GM23338 (cell line): ENCODE results near the gene TSPEAR. TPM values are rescaled to one million over a fixed set of nuclear protein-coding genes. Genes with fewer than 3 reads are reported as not detected.

Experiments
- ATAC-seq: fragments of 200-7000 bp; cut with Tn5 transposase; 3 replicates; pipeline ENCODE4 v1.9.1; 2020
- DNase-seq: peaks from one replicate; pipeline ENCODE4 v3.0.0-alpha.2; 2015; ENCODE audit warnings: low spot score
- H2AFZ ChIP-seq: fragments of 200-600 bp; sonication (generic); 2 replicates; pipeline ENCODE4 v1.8.0; 2016; ENCODE audit warnings: antibody characterized with exemption, mild to moderate bottlenecking, moderate library complexity
- H3F3A ChIP-seq: fragments of 200-600 bp; sonication (generic); replicated peaks from 2 replicates; pipeline ENCODE4 v1.8.0; 2017; ENCODE audit warnings: antibody characterized with exemption, mixed run types, low read depth
- H3K27ac ChIP-seq: fragments of 200-600 bp; sonication (generic); 2 replicates; pipeline ENCODE4 v1.6.1; 2016; ENCODE audit warnings: low read depth
- H3K27me3 ChIP-seq: fragments of 200-600 bp; sonication (generic); 2 replicates; pipeline ENCODE4 v1.8.0; 2016; ENCODE audit warnings: mild to moderate bottlenecking, mixed run types, moderate library complexity; ENCODE audit not compliant: insufficient read depth
- H3K36me3 ChIP-seq: fragments of 200-600 bp; sonication (generic); 2 replicates; pipeline ENCODE4 v1.8.0; 2016; ENCODE audit warnings: mild to moderate bottlenecking; ENCODE audit not compliant: insufficient read depth
- H3K4me1 ChIP-seq: fragments of 200-600 bp; sonication (generic); 2 replicates; pipeline ENCODE4 v1.8.0; 2016; ENCODE audit warnings: mild to moderate bottlenecking, moderate library complexity; ENCODE audit not compliant: insufficient read depth
- H3K4me2 ChIP-seq: fragments of 200-600 bp; sonication (generic); 2 replicates; pipeline ENCODE4 v1.7.1; 2017; ENCODE audit warnings: mixed run types
- H3K4me3 ChIP-seq: fragments of 200-600 bp; sonication (generic); 2 replicates; pipeline ENCODE4 v1.6.1; 2016; ENCODE audit warnings: mixed run types
- H3K79me2 ChIP-seq: fragments of 200-600 bp; sonication (generic); replicated peaks from 2 replicates; pipeline ENCODE4 v1.8.0; 2017; ENCODE audit warnings: mild to moderate bottlenecking; ENCODE audit not compliant: insufficient read depth
- H3K9me2 ChIP-seq: fragments of 200-600 bp; sonication (generic); 2 replicates; pipeline ENCODE4 v1.8.0; 2017; ENCODE audit not compliant: insufficient read depth
- H4K20me1 ChIP-seq: fragments of 200-600 bp; sonication (generic); replicated peaks from 2 replicates; pipeline ENCODE4 v1.8.0; 2017; ENCODE audit warnings: mild to moderate bottlenecking; ENCODE audit not compliant: insufficient read depth
- H3K27ac Mint-ChIP-seq: 2 replicates; pipeline ENCODE4 v1.8.0; 2020; ENCODE audit warnings: inconsistent platforms, mild to moderate bottlenecking, moderate library complexity, mixed read lengths
- H3K27me3 Mint-ChIP-seq: 3 replicates; pipeline ENCODE4 v1.8.0; 2022; ENCODE audit warnings: low read depth, mild to moderate bottlenecking, moderate library complexity, mixed read lengths, inconsistent platforms; ENCODE audit not compliant: insufficient read depth, poor library complexity
- H3K36me3 Mint-ChIP-seq: 3 replicates; pipeline ENCODE4 v1.8.0; 2021; ENCODE audit warnings: low read depth, mild to moderate bottlenecking, inconsistent platforms, moderate library complexity, mixed read lengths
- H3K4me1 Mint-ChIP-seq: 3 replicates; pipeline ENCODE4 v1.8.0; 2020; ENCODE audit warnings: mild to moderate bottlenecking, inconsistent platforms, mixed read lengths
- H3K4me3 Mint-ChIP-seq: 3 replicates; pipeline ENCODE4 v1.8.0; 2021; ENCODE audit warnings: moderate library complexity, mild to moderate bottlenecking, inconsistent platforms, mixed read lengths
- H3K9me3 Mint-ChIP-seq: 3 replicates; pipeline ENCODE4 v1.8.0; 2020; ENCODE audit warnings: moderate library complexity, mild to moderate bottlenecking, inconsistent platforms, mixed read lengths
- CREB1 ChIP-seq: fragments of 250-450 bp; sonication (Bioruptor Pico); IDR thresholded peaks from 2 replicates; pipeline ENCODE4 v1.5.0; 2020; ENCODE audit warnings: low read depth, mild to moderate bottlenecking, moderate library complexity
- EZH2 ChIP-seq: fragments of 200-600 bp; sonication (generic); IDR thresholded peaks from one replicate; pipeline ENCODE4 v1.8.0; 2017; ENCODE audit warnings: antibody characterized with exemption, mild to moderate bottlenecking, low read depth; ENCODE audit not compliant: unreplicated experiment
- EZH2phosphoT487 ChIP-seq: fragments of 200-600 bp; sonication (generic); IDR thresholded peaks from one replicate; pipeline ENCODE4 v1.8.1; 2018; ENCODE audit warnings: antibody characterized with exemption; ENCODE audit not compliant: unreplicated experiment
- JUNB ChIP-seq: IDR thresholded peaks from one replicate; pipeline ENCODE4 v1.6.1; 2016; ENCODE audit warnings: antibody characterized with exemption; ENCODE audit not compliant: unreplicated experiment
- POLR2AphosphoS5 ChIP-seq: IDR thresholded peaks from 2 replicates; pipeline ENCODE4 v1.6.1; 2016; ENCODE audit warnings: antibody characterized with exemption, low read depth
- REST ChIP-seq: IDR thresholded peaks from one replicate; pipeline ENCODE4 v1.6.1; 2018; ENCODE audit warnings: antibody characterized with exemption; ENCODE audit not compliant: unreplicated experiment
- ZNF114 ChIP-seq: fragments of 250-450 bp; sonication (Bioruptor Pico); IDR thresholded peaks from 2 replicates; pipeline ENCODE4 v1.5.0; 2020; ENCODE audit warnings: mild to moderate bottlenecking, moderate library complexity
- ZNF331 ChIP-seq: fragments of 250-450 bp; sonication (Bioruptor Pico); IDR thresholded peaks from 2 replicates; pipeline ENCODE4 v1.5.0; 2020; ENCODE audit warnings: low read depth, mild to moderate bottlenecking, moderate library complexity
- polyA plus RNA-seq: library from polyadenylated mRNA; unstranded; fragments of >200 nt; fragmentation: Nextera tagmentation; extraction: Ambion mirVana; gene quantifications from 2 replicates; pipeline ENCODE4 v1.2.1, GENCODE V29; 2016
- total RNA-seq: library from RNA; depleted of rRNA; stranded (reverse); fragments of >200 nt; shearing (Covaris generic); gene quantifications from 2 replicates; pipeline ENCODE4 v1.2.3, GENCODE V29; 2014
- TF ChIP-seq, protein P1 (sequence below), 2 experiments: fragments of 200-600 bp in 1 of 2; sonication (generic) in 1 of 2; conservative IDR thresholded peaks; 2 replicates each; pipeline versions ENCODE4 v1.5.1 to v1.6.1; 2016 to 2017; ENCODE audit warnings: antibody characterized with exemption in 2 of 2, low read depth in 2 of 2, mild to moderate bottlenecking in 2 of 2, moderate library complexity in 1 of 2
- TF ChIP-seq, protein P2 (sequence below): fragments of 250-450 bp; sonication (Bioruptor Pico); IDR thresholded peaks from 2 replicates; pipeline ENCODE4 v1.5.0; 2020; ENCODE audit warnings: mild to moderate bottlenecking, moderate library complexity

Gene TSPEAR
- total and polyA plus RNA-seq, 2 experiments from 2014 or later = 0.35 to 0.92 TPM

DNA sequence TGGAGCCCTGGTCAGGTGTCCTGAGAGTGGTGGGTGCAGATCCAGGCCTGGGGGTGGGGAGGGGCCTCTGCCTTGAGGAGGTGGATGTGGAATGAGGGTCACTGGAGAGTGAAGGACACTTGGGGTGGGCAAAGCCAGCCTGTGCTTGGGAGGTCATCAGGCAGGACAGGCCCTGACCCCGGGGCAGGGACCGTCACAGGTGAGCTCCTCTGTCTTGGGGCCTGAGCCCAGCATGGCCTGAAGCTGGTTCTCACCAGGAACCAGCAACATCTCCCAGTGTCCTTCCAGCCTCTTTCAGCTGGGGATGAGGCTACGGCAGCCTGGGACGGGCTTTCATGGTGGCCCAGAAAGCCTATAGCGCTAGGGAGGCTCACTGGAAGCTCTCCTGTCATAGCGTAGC is 159.2 kb downstream of the TSPEAR start:
- H4K20me1 ChIP-seq = no peaks in the 10 kb centered on the region
- no peaks in the 10 kb centered on the region for H3K79me2 ChIP-seq
- ATAC-seq = no peak
- TF ChIP-seq, protein P1, sequence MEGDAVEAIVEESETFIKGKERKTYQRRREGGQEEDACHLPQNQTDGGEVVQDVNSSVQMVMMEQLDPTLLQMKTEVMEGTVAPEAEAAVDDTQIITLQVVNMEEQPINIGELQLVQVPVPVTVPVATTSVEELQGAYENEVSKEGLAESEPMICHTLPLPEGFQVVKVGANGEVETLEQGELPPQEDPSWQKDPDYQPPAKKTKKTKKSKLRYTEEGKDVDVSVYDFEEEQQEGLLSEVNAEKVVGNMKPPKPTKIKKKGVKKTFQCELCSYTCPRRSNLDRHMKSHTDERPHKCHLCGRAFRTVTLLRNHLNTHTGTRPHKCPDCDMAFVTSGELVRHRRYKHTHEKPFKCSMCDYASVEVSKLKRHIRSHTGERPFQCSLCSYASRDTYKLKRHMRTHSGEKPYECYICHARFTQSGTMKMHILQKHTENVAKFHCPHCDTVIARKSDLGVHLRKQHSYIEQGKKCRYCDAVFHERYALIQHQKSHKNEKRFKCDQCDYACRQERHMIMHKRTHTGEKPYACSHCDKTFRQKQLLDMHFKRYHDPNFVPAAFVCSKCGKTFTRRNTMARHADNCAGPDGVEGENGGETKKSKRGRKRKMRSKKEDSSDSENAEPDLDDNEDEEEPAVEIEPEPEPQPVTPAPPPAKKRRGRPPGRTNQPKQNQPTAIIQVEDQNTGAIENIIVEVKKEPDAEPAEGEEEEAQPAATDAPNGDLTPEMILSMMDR (conservative IDR thresholded peaks at IDR 0.05; ENCODE audit: low read depth in 2 of 2) = no peak
- TF ChIP-seq EZH2 = no peak
- no peak for TF ChIP-seq REST
- TF ChIP-seq ZNF114 (CRISPR knock-in tag) = no peak
- TF ChIP-seq CREB1 (CRISPR knock-in tag) = no peak
- no peak for TF ChIP-seq JUNB
- H3K9me3 Mint-ChIP-seq = peaks cover 4% of the 10 kb centered on the region
- H3K27ac Mint-ChIP-seq = no peak overlapping the region
- H3K4me1 Mint-ChIP-seq = peaks cover 49% of the 10 kb centered on the region
- H3K27me3 Mint-ChIP-seq = peaks cover 19% of the 10 kb centered on the region
- H3K9me2 ChIP-seq = no peaks in the 10 kb centered on the region
- H3K4me1 ChIP-seq = peaks cover 28% of the 10 kb centered on the region
- no peaks in the 10 kb centered on the region for H3K27me3 ChIP-seq
- H2AFZ ChIP-seq = no peak overlapping the region
- H3K27ac ChIP-seq = no peak overlapping the region
- no peak overlapping the region for H3K4me3 Mint-ChIP-seq
- no peak overlapping the region for H3K4me3 ChIP-seq
- DNase-seq = no peak
- 0 out of 2 replicates have a peak, but pooled peaks cover 2% of the 10 kb centered on the region for H3F3A ChIP-seq
- H3K36me3 Mint-ChIP-seq = peaks cover 7% of the 10 kb centered on the region
- H3K36me3 ChIP-seq = no peaks in the 10 kb centered on the region
- no peak overlapping the region for H3K4me2 ChIP-seq

- no peak within 1 kb of the TSS for H3K27ac ChIP-seq
- no peaks in the 10 kb centered on the region; the same call in 1 of the 2 replicates for H3K36me3 ChIP-seq
- no peak within 1 kb of the TSS for H2AFZ ChIP-seq
- Mint-ChIP-seq H3K36me3 (peaks cover 13% of the 10 kb centered on the region), H3K4me3 (no peak within 1 kb of the TSS), H3K27ac (peak within 1 kb of the TSS; percentile 51; the same call in 1 of the 2 replicates), H3K27me3 (peaks cover 22% of the 10 kb centered on the region), H3K4me1 (peaks cover 47% of the 10 kb centered on the region), H3K9me3 (peaks cover 11% of the 10 kb centered on the region)
- no peaks in the 10 kb centered on the region for H4K20me1 ChIP-seq
- H3K79me2 ChIP-seq = no peaks in the 10 kb centered on the region
- no peaks in the 10 kb centered on the region for H3K27me3 ChIP-seq
- H3K4me1 ChIP-seq = peaks cover 25% of the 10 kb centered on the region
- H3K4me3 ChIP-seq = no peak within 1 kb of the TSS
- H3K4me2 ChIP-seq = no peak within 1 kb of the TSS
- no peaks in the 10 kb centered on the region for H3K9me2 ChIP-seq
- ATAC-seq (no peak), DNase-seq (no peak)
- 0 out of 2 replicates have a peak, but pooled peaks cover 2% of the 10 kb centered on the region for H3F3A ChIP-seq
- TF ChIP-seq EZH2phosphoT487 (no peak), ZNF331 (CRISPR knock-in tag) (no peak), ZNF114 (CRISPR knock-in tag) (no peak), POLR2AphosphoS5 (no peak)
- TF ChIP-seq, protein P2, sequence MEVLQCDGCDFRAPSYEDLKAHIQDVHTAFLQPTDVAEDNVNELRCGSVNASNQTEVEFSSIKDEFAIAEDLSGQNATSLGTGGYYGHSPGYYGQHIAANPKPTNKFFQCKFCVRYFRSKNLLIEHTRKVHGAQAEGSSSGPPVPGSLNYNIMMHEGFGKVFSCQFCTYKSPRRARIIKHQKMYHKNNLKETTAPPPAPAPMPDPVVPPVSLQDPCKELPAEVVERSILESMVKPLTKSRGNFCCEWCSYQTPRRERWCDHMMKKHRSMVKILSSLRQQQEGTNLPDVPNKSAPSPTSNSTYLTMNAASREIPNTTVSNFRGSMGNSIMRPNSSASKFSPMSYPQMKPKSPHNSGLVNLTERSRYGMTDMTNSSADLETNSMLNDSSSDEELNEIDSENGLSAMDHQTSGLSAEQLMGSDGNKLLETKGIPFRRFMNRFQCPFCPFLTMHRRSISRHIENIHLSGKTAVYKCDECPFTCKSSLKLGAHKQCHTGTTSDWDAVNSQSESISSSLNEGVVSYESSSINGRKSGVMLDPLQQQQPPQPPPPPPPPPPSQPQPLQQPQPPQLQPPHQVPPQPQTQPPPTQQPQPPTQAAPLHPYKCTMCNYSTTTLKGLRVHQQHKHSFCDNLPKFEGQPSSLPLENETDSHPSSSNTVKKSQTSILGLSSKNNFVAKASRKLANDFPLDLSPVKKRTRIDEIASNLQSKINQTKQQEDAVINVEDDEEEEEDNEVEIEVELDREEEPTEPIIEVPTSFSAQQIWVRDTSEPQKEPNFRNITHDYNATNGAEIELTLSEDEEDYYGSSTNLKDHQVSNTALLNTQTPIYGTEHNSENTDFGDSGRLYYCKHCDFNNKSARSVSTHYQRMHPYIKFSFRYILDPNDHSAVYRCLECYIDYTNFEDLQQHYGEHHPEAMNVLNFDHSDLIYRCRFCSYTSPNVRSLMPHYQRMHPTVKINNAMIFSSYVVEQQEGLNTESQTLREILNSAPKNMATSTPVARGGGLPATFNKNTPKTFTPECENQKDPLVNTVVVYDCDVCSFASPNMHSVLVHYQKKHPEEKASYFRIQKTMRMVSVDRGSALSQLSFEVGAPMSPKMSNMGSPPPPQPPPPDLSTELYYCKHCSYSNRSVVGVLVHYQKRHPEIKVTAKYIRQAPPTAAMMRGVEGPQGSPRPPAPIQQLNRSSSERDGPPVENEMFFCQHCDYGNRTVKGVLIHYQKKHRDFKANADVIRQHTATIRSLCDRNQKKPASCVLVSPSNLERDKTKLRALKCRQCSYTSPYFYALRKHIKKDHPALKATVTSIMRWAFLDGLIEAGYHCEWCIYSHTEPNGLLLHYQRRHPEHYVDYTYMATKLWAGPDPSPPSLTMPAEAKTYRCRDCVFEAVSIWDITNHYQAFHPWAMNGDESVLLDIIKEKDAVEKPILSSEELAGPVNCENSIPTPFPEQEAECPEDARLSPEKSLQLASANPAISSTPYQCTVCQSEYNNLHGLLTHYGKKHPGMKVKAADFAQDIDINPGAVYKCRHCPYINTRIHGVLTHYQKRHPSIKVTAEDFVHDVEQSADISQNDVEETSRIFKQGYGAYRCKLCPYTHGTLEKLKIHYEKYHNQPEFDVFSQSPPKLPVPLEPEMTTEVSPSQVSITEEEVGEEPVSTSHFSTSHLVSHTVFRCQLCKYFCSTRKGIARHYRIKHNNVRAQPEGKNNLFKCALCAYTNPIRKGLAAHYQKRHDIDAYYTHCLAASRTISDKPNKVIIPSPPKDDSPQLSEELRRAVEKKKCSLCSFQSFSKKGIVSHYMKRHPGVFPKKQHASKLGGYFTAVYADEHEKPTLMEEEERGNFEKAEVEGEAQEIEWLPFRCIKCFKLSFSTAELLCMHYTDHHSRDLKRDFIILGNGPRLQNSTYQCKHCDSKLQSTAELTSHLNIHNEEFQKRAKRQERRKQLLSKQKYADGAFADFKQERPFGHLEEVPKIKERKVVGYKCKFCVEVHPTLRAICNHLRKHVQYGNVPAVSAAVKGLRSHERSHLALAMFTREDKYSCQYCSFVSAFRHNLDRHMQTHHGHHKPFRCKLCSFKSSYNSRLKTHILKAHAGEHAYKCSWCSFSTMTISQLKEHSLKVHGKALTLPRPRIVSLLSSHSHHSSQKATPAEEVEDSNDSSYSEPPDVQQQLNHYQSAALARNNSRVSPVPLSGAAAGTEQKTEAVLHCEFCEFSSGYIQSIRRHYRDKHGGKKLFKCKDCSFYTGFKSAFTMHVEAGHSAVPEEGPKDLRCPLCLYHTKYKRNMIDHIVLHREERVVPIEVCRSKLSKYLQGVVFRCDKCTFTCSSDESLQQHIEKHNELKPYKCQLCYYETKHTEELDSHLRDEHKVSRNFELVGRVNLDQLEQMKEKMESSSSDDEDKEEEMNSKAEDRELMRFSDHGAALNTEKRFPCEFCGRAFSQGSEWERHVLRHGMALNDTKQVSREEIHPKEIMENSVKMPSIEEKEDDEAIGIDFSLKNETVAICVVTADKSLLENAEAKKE = no peak
Measured at GRCh38 chr21:44551340-44551961, 159.9 kb downstream of the TSPEAR start, which contains the start of gene KRTAP10-2. KRTAP10-2 (minus strand) TSS chr21:44551505; CDS start chr21:44551458, 47 bp downstream.
